Lower leg skin (tissue), 3 donors: ENCODE results near the gene TCTA.

Experiments
- CTCF ChIP-seq, 3 donors: fragments of 450-650 bp; IDR thresholded peaks; one replicate each; pipeline ENCODE4 v1.5.1; 2016; ENCODE audit warnings: antibody characterized with exemption in 3 of 3, mild to moderate bottlenecking in 3 of 3, moderate library complexity in 2 of 3
- POLR2A ChIP-seq, 2 donors: fragments of 450-650 bp; IDR thresholded peaks; one replicate each; pipeline ENCODE4 v1.6.1; 2016 to 2017; ENCODE audit warnings: antibody characterized with exemption in 2 of 2, mild to moderate bottlenecking in 1 of 2, moderate library complexity in 1 of 2

- TF ChIP-seq CTCF (IDR thresholded peaks at IDR 0.05) (no peak), POLR2A (IDR thresholded peaks at IDR 0.05) (no peak)
Observed at GRCh38 chr3:49454898-49455681, 42.9 kb downstream of the TCTA start.
